HG03378 (cell line): Measurements from ENCODE around the gene UBE2I.

Experiments
- ATAC-seq: cut with Tn5 transposase; IDR thresholded peaks from one replicate; pipeline ENCODE4 v1.9.1; 2021; ENCODE audit warnings: mild to moderate bottlenecking, moderate library complexity; ENCODE audit not compliant: unreplicated experiment

UBE2I gene

GRCh38 chr16:1312467-1312816, 3.0 kb downstream of the UBE2I start:
- no peak for ATAC-seq

- ATAC-seq: no peak
Measured at GRCh38 chr16:1312903-1313302, 3.5 kb downstream of the UBE2I start.

DNA sequence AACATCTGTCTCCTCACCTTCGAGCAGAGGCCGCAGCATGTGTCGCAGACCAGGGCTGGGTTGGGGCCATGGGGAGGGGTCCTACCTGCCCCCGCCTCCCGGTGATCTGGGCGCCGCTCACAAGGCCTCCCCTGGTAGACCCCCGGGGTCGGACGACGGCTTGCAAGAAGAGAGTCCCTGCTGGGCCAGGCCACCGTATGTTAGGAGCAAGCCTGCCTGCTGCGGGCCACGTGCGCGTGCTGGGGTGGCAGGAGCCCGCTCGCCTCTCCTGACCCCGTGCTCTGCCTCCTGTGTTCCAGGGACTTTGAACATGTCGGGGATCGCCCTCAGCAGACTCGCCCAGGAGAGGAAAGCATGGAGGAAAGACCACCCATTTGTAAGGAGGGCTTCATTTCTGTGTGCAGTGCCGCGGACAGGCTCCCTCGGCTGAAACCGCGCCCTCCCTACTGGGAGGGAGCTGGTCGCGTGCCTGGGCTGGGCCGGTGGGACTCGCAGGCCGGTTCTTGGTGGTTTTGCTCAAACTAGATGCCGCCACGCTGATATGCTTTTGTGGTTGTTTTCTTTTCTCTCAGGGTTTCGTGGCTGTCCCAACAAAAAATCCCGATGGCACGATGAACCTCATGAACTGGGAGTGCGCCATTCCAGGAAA, 4.4 kb downstream of the UBE2I start:
- no peak for ATAC-seq

- ATAC-seq: no peak
Measured at GRCh38 chr16:1314399-1315068, 5.1 kb downstream of the UBE2I start.

GRCh38 chr16:1315081-1316032, 5.9 kb downstream of the UBE2I start:
- ATAC-seq: no peak

- ATAC-seq: no peak
Measured at GRCh38 chr16:1316033-1316405, 6.6 kb downstream of the UBE2I start.

GRCh38 chr16:1317479-1318267, 8.2 kb downstream of the UBE2I start:
- no peak for ATAC-seq

- ATAC-seq: no peak
Measured at GRCh38 chr16:1318268-1318545, 8.8 kb downstream of the UBE2I start.

- ATAC-seq: no peak
Measured at GRCh38 chr16:1319041-1319440, 9.6 kb downstream of the UBE2I start.

- ATAC-seq: no peak
Measured at GRCh38 chr16:1320097-1320496, 10.7 kb downstream of the UBE2I start.

- no peak for ATAC-seq
Measured at GRCh38 chr16:1320658-1321240, 11.3 kb downstream of the UBE2I start.

GRCh38 chr16:1322407-1322806, 13.0 kb downstream of the UBE2I start:
- no peak for ATAC-seq

DNA sequence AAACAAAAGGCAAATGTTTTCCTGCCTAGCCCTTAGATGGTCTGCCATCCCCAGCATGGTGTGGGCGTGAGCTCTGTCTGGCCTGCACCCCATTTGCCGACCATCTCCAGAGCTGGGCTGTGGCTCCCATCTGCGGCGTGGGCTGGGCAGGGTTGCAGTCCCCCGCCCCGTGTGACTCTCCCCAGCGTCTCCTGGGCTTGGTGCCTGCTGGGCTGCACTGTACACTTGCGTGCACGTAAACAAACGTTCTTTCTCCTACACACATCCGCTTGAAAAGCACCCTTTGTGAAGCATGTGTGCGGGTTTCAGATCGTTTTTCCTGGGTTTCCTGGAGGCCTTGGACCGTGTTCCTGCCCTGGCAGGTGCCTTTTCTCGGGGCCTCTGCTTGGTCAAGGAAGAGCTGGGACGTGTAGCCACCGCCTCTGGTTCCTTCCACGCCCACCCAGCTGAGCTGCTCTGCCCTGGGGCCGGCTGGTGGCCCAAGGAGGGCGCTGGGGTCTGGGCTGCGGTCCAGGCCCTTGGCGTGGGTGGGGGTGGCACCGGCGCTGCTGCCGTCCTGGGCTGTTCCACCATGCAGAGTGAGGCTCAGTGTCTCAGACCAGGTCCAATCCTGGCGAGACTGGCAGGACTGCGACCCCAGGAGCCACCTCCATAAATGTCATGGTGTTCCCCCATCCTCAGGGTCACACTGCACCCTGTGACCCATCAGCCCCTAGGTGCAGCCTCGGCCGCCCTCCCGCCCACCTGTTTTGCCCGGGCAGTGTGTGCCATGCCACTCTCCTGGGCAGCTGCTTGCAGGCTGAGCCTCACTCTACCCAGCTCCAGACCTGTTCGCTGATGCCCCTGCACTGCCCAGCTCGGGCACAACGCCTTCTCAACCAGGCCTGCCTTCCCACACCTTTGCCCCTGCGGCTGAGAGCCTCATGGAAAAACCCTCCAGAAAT, 14.1 kb downstream of the UBE2I start:
- no peak for ATAC-seq

DNA sequence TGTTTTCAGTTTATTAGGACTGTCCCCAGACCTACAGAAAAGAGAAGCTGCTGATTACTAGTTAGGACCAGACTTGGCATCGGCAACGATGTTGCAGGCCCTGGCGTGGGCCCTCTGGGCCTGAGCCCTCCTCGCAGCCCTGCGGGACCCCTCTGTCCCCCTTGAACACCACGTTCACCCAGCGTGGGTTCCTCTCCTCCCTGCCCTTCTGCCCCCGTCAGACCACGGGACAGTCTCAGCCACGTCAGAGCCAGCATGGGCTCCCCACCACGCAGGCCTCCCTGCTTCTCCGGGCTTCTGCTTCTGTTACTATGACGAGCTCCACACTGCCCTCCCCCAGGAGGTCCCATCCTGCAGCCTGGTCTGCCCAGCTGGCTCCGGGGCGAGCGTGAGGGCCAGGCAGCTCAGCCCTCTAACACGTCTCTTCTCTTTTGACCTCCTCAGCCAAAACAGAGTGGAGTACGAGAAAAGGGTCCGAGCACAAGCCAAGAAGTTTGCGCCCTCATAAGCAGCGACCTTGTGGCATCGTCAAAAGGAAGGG, 14.9 kb downstream of the UBE2I start:
- no peak for ATAC-seq

GRCh38 chr16:1325261-1325660, 15.8 kb downstream of the UBE2I start:
- ATAC-seq: no peak

DNA sequence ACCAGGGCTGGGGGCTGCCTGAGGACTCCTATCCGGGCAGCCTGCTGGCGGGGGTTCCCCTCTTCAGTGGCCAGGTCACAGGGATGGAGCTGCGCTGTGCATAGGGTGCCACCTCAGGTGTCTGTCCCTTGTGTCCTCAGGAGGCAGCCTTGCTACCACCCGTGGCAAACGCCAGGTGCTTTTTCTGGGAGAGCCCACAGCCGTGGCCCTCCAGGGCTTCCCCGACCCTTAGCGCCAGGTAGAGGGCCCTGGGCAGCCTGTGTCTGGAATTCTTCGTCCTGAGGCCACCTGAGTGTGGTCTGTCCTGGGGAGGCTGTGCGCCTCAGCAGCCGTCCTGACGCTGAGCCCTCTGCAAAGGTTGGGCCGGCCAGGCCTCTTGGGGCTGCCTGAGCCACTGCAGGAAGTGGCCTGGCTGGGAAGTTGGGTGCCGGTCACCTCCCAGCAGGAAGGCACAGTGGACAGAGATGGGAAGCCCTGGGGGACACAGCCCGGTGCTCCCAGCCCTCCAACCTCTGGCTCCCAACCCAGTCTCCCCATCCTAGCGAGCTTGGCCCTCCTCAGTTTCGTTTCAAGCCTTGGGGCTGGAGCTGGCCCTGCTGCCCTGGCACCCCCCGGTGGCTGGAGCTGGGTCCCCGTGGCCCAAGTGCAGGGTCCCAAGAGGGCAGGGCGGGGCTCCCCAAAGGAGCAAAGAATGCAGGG, 16.4 kb downstream of the UBE2I start:
- no peak for ATAC-seq

DNA sequence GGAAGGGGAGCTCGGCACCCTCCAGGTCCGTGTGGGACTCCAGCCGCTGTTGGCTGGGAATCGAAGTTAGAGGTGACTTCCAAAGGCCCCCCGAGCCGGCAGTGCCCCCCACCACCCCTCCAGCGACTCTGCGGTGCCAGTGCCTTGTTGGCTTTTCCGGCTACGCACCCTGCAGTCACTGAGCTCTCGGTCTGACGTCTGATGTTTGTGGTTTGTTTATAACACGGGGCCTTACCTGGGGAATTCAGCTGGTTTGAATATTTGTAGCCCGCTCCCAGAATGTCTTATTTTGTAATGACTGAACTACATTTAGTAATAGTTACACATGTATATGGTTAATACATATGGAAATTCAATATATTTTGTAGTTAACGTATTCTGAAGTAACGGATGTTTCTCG, 17.0 kb downstream of the UBE2I start:
- ATAC-seq: no peak

GRCh38 chr16:1326946-1327618, 17.6 kb downstream of the UBE2I start:
- no peak for ATAC-seq

GRCh38 chr16:1327619-1327947, 18.1 kb downstream of the UBE2I start:
- ATAC-seq: no peak
